Ecto neural progenitor cell (in vitro differentiated cells): ENCODE results near the gene ELK1.

Experiments used
- DNase-seq: peaks from one replicate; pipeline ENCODE4 v3.0.0-alpha.2; 2018; ENCODE audit warnings: low spot score

Gene ELK1

GRCh38 chrX:47644557-47645091, 5.7 kb downstream of the ELK1 start:
- DNase-seq: no peak

- no peak for DNase-seq
Measured at GRCh38 chrX:47643926-47644325, 6.4 kb downstream of the ELK1 start.

- DNase-seq: no peak
Measured at GRCh38 chrX:47638816-47639215, 11.5 kb downstream of the ELK1 start.

- DNase-seq: peak; percentile 79
Measured at GRCh38 chrX:47637546-47638195, 12.7 kb downstream of the ELK1 start.

GRCh38 chrX:47634871-47635575, 15.3 kb downstream of the ELK1 start:
- no peak for DNase-seq

GRCh38 chrX:47633689-47634590, 16.4 kb downstream of the ELK1 start:
- no peak for DNase-seq

GRCh38 chrX:47632666-47633065, 17.7 kb downstream of the ELK1 start:
- no peak for DNase-seq

GRCh38 chrX:47631676-47632075, 18.7 kb downstream of the ELK1 start:
- no peak for DNase-seq

- no peak for DNase-seq
Measured at GRCh38 chrX:47629419-47630200, 20.8 kb downstream of the ELK1 start, which contains the start of gene CFP. TSS of gene CFP (minus strand) at chrX:47629930. CDS start at chrX:47629844, 86 bp downstream.

- no peak for DNase-seq
Measured at GRCh38 chrX:47628982-47629381, 21.4 kb downstream of the ELK1 start.

- no peak for DNase-seq
Measured at GRCh38 chrX:47625365-47625764, 25.0 kb downstream of the ELK1 start.

GRCh38 chrX:47623540-47624027, 26.8 kb downstream of the ELK1 start:
- DNase-seq: peak; percentile 82

- DNase-seq: no peak
Measured at GRCh38 chrX:47621851-47622250, 28.5 kb downstream of the ELK1 start.

- no peak for DNase-seq
Measured at GRCh38 chrX:47620303-47620685, 30.1 kb downstream of the ELK1 start.

- peak; percentile 88 for DNase-seq
Measured at GRCh38 chrX:47619486-47620302, 30.7 kb downstream of the ELK1 start, which contains the start of gene SYN1. TSS of gene SYN1 (minus strand) at chrX:47619857. CDS start at chrX:47619728, 129 bp downstream.

GRCh38 chrX:47618923-47619485, 31.4 kb downstream of the ELK1 start:
- DNase-seq: no peak

GRCh38 chrX:47614618-47615017, 35.7 kb downstream of the ELK1 start:
- no peak for DNase-seq

GRCh38 chrX:47613082-47613481, 37.3 kb downstream of the ELK1 start:
- DNase-seq: no peak

GRCh38 chrX:47612418-47612817, 37.9 kb downstream of the ELK1 start:
- DNase-seq: no peak

- no peak for DNase-seq
Measured at GRCh38 chrX:47611926-47612325, 38.4 kb downstream of the ELK1 start.
